GM21515 (cell line): ENCODE data around the gene INO80E.

Experiments used
- ATAC-seq: cut with Tn5 transposase; IDR thresholded peaks from one replicate; pipeline ENCODE4 v1.9.1; 2021; ENCODE audit not compliant: unreplicated experiment

INO80E gene

DNA sequence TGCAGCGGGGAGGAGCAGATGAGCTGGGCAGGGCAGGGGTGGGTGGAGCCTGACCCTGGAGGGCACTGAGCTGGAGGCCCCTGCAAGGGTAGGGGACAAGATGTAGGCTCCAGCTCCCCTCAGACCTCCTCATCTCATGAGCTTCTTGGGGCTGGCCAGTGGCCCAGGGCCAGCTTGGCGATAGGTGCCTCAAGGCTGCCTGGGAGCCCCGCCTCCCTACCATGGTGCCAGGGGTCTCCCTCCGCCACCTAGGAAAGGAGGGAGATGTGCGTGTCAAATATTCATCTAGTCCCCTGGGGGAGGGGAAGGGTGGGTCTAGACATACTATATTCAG is 4.5 kb upstream of the INO80E start:
- no peak for ATAC-seq

GRCh38 chr16:29992344-29992967 is 3.6 kb upstream of the INO80E start:
- no peak for ATAC-seq

- no peak for ATAC-seq
These were observed 2.7 kb upstream of the INO80E start for GRCh38 chr16:29993191-29993902.

DNA sequence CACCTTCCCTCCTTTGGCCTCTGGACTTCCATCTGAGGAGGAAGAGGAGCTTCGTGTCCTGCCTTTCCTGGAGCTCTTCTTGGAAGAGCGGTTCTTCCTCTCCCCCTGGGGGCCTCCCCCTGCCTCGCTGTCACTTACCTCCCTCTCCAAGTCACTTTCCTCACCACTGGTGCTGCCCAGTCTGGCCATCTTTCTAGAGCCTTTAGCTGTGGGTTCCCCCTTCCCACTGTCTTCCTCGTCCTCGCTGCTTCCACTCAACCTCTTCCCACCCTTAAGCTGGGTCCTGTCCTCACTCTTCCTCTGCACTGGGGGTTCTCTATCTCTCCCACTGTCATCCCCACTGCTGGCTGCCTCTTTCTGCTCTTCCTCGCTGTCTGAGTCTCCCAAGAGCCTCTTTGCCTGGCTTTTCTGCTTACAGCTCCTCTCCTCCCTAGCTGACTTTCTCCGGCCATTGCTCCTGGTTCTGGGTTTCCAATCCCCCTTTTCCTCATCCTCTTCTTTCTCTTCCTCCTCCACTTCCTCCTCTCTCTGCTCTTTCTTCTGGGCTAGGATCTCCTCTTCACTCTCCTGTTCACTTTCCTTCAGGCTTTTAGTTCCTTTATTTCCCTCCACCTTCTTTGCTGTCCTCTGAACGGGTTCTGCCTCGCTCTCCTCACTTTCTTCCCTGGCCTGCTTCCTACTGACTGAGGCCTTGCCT is 2.0 kb upstream of the INO80E start:
- no peak for ATAC-seq

DNA sequence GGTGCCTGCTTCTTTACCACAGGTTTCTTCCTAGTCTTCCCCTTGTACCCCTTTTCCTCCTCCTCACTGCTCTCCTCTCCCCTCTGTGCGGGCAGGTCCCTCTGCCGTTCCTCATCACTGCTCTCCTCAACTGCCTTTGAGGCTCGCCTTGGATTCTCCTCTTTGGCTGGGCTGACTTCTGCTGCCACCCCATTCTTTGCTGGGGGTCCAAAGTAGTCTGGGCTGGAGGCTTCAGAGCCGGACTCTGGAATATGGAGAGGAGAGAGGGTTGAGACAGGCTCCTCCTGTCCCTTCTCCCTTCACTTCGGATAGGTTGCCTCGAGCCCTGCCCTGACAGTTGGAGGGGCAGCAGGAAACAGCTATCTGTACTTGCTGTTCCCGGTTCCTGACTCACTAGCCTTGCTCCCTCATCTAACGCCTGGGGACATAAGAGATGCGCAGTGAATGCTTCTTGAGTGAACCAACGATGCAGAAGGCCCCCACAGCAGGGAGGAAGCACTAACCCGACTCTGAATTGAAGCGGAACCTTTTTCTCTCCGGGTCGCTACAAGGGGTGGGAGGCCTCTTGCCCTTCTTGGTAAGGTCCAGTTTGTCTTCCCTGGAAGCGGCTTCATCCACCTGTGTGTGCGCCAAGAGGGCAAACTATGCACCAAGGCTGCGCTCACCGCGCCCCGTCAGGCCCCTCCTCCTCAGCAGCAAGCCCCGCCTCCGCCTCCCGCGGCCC is 1.3 kb upstream of the INO80E start:
- ATAC-seq, result peak; percentile 38

- ATAC-seq, result peak; percentile 46
These were observed 624 bp upstream of the INO80E start, which contains the start of gene HIRIP3 for GRCh38 chr16:29995324-29995910. Gene HIRIP3, minus strand, starts transcription at chr16:29995617. Its CDS starts 12 bp downstream, at chr16:29995605.

- no peak for ATAC-seq
These were observed 767 bp downstream of the INO80E start for GRCh38 chr16:29996766-29997250.

GRCh38 chr16:29999605-30000004 is 3.6 kb downstream of the INO80E start:
- ATAC-seq, result no peak

GRCh38 chr16:30000735-30001631 is 4.9 kb downstream of the INO80E start:
- ATAC-seq, result no peak

GRCh38 chr16:30002614-30003346 is 6.7 kb downstream of the INO80E start:
- ATAC-seq, result no peak

- no peak for ATAC-seq
These were observed 7.8 kb downstream of the INO80E start for GRCh38 chr16:30003670-30004423.

- no peak for ATAC-seq
These were observed 8.4 kb downstream of the INO80E start for GRCh38 chr16:30004424-30004776.

DNA sequence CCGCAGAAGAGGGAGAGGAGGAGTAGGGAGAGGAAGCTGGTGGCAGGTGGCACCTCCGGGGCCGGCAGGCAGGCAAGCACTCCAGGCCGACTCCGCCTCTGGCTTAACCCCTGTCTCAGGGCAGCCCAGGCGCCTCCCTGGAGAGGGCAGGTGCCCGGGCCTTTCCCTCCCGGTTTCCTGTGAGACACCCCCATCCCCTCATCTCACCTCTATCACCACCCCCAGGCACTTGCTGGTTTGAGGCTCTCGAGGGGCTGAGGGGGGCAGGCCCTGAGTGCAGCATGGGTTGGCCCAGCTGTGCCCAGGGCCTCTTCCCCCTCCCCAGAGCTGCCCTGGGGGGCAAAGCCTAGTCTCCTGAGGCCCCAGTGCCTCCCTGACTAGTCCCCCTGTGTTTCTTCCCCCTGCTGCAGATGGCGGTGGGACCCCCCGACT is 8.8 kb downstream of the INO80E start:
- no peak for ATAC-seq

DNA sequence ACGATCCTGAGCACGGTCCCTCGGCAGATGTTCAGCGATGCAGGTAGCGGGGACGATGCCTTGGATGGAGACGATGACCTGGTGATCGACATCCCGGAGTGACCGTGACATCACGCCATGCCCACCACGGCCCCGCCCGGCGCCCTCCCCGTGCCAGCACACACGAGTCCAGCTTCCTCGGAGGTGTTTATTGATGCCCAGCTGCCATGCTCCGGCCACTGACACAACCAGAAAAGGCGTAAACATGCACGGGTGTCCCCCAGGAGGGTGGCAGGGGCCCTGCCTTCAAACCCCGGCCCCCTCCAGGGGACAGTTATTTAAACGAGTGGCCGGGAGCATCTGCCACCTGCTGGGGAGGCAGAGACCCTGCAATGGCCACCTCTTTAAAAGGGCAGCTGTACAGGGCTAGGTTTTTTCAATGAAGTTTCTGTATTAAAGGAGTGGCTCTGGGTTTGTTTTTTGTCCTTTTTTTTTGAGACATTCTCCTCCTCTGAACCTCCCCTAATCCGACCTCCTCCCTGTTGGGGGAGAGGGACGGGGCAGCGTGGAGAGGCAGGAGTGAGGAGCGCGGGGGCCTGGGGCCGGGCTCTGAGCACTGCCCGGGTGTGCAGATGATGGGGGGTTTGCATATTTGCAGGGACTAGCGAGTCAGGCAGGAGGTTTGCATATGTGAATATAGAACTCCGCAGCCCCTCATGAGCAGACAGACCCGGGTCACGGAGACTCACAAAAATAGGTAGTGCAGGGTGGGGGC is 9.5 kb downstream of the INO80E start:
- ATAC-seq, result no peak

DNA sequence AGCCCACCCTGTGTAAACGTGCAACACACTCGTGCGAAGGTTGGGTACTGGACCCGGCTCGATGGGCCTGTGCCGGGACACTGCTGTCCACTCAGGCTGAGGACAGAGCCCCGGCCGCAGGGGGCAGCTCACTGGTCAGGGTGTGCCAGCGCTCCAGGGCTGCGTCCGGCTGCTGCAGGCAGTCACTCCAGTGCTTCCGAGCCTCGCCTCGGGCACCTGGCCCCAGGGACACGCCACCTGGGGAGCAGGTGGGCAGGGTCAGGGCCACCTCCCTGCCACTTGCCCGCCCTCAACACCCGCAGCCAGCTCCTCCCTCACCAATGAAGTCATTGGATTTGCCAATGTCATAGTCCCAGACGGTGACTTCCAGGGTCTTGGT is 10.0 kb downstream of the INO80E start:
- no peak for ATAC-seq

DNA sequence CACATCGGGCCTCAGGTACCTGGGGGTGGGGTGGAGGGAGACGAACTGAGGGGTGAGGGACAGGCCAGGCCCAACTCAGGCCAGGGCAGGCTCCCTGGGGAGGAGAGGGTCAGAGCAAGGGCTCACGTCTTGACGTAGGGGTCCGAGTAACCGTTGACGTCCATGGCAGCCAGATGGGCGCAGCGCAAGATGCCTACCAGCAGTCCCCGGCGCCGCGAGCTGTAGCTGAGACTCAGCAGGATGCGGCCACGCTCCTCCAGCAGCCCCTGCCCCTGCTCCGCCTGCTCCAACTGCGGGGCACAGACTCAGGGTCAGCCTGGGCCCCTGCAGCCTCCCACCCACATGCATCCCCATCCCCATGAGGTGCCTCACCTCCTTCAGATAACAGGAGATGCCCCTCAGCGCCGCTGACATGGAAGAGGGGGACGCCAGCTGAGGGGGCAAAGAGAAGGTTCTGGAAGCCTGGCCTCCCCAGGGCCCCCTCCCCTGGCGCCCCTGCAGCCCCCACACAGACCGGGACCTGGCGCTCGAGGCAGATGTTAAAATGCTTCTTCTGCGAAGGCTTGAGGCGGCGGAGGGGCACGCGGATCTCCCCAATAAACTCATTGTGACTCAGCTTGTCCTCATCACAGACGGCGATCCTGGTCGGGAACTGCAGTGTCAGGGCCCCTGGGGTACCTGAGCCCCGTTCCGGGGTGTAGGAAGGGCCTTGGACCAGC is 10.8 kb downstream of the INO80E start:
- no peak for ATAC-seq

DNA sequence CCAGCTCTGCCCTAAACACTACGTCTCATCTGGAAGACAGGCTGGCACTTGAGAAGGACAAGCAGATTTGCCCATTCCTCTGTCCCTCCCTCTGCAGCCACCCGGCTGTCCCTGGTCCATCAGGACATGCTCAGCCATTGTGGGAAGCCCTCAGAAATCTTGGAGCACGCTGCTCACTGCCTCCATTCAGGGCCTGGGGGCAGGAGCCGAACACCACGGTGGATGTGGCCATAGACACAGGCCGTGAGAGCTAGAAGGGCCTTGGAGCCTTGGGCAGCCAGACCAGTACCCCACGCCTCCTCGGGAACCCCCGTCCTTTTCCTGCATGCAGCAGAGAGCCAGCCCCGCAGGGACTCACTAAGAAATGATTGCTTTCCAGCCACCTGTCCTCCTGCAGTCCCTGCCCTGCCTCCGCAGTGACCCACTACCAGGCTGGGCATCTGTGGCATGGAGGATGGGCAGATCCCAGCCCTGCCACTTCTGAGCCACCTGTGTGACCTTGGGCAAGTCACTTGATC is 11.4 kb downstream of the INO80E start:
- no peak for ATAC-seq
